KMS-11 (cell line): ENCODE measurements around the gene RALGDS.

Source experiments
- H2AFZ ChIP-seq: fragments of 200-600 bp; sonication (generic); 2 replicates; pipeline ENCODE4 v1.6.1; 2016; ENCODE audit warnings: antibody characterized with exemption, mixed run types, low read depth
- H3K27ac ChIP-seq: fragments of 200-600 bp; sonication (generic); 2 replicates; pipeline ENCODE4 v1.6.1; 2016; ENCODE audit warnings: mild to moderate bottlenecking, mixed run types
- H3K27me3 ChIP-seq: fragments of 200-600 bp; sonication (generic); 2 replicates; pipeline ENCODE4 v1.6.1; 2017; ENCODE audit warnings: mild to moderate bottlenecking, low read depth, mixed run types, moderate library complexity; ENCODE audit not compliant: insufficient read depth
- H3K36me3 ChIP-seq: fragments of 200-600 bp; sonication (generic); 2 replicates; pipeline ENCODE4 v1.6.1; 2017; ENCODE audit warnings: mild to moderate bottlenecking, mixed run types; ENCODE audit not compliant: insufficient read depth
- H3K4me1 ChIP-seq: fragments of 200-600 bp; sonication (generic); 2 replicates; pipeline ENCODE4 v1.6.1; 2016; ENCODE audit warnings: mild to moderate bottlenecking, low read depth, mixed run types; ENCODE audit not compliant: poor library complexity, severe bottlenecking
- H3K4me2 ChIP-seq: fragments of 200-600 bp; sonication (generic); 2 replicates; pipeline ENCODE4 v1.7.0; 2016; ENCODE audit warnings: mild to moderate bottlenecking, mixed run types
- H3K4me3 ChIP-seq: fragments of 200-600 bp; sonication (generic); IDR thresholded peaks from 2 replicates; pipeline ENCODE4 v1.6.1; 2017; ENCODE audit warnings: low read depth, low read length, mixed read lengths; ENCODE audit not compliant: insufficient read depth
- H3K79me2 ChIP-seq: fragments of 200-600 bp; sonication (generic); 2 replicates; pipeline ENCODE4 v1.6.1; 2016; ENCODE audit warnings: low read depth, mixed run types; ENCODE audit not compliant: insufficient read depth
- H3K9ac ChIP-seq: fragments of 200-600 bp; sonication (generic); 2 replicates; pipeline ENCODE4 v1.6.1; 2016; ENCODE audit warnings: mild to moderate bottlenecking, mixed run types
- H4K20me1 ChIP-seq: fragments of 200-600 bp; sonication (generic); 2 replicates; pipeline ENCODE4 v1.6.1; 2016; ENCODE audit warnings: mild to moderate bottlenecking, mixed run types; ENCODE audit not compliant: insufficient read depth
- CTCF ChIP-seq: fragments of 200-600 bp; sonication (generic); conservative IDR thresholded peaks from 2 replicates; pipeline ENCODE4 v1.6.1; 2017; ENCODE audit warnings: low read depth, mild to moderate bottlenecking, antibody characterized with exemption, low read length, moderate library complexity, mixed read lengths

The RALGDS gene

GRCh38 chr9:133137451-133138231 lies 16.6 kb upstream of the RALGDS start:
- H3K36me3 ChIP-seq: no peaks in the 10 kb centered on the region
- H4K20me1 ChIP-seq: no peaks in the 10 kb centered on the region
- H3K27ac ChIP-seq: no peak overlapping the region
- no peaks in the 10 kb centered on the region; the same call in 1 of the 2 replicates for H3K79me2 ChIP-seq
- no peak overlapping the region for H3K4me3 ChIP-seq
- H3K4me2 ChIP-seq: no peak overlapping the region
- no peaks in the 10 kb centered on the region for H3K4me1 ChIP-seq
- no peak overlapping the region for H3K9ac ChIP-seq
- no peak for TF ChIP-seq CTCF
- H2AFZ ChIP-seq: no peak overlapping the region
- no peaks in the 10 kb centered on the region for H3K27me3 ChIP-seq

- Histone ChIP-seq H3K27me3 (no peaks in the 10 kb centered on the region), H3K4me1 (no peaks in the 10 kb centered on the region), H3K27ac (no peak overlapping the region), H4K20me1 (no peaks in the 10 kb centered on the region), H3K79me2 (no peaks in the 10 kb centered on the region; the same call in 1 of the 2 replicates), H3K4me2 (no peak overlapping the region), H3K9ac (no peak overlapping the region), H3K36me3 (no peaks in the 10 kb centered on the region), H3K4me3 (no peak overlapping the region), H2AFZ (no peak overlapping the region)
- TF ChIP-seq CTCF: no peak
Observed at GRCh38 chr9:133135146-133135745, 14.2 kb upstream of the RALGDS start.

- Histone ChIP-seq H3K79me2 (no peaks in the 10 kb centered on the region; the same call in 1 of the 2 replicates), H3K27ac (no peak overlapping the region), H2AFZ (no peak overlapping the region), H4K20me1 (no peaks in the 10 kb centered on the region), H3K4me2 (no peak overlapping the region), H3K9ac (no peak overlapping the region), H3K4me1 (no peaks in the 10 kb centered on the region), H3K4me3 (no peak overlapping the region), H3K27me3 (no peaks in the 10 kb centered on the region), H3K36me3 (no peaks in the 10 kb centered on the region)
- no peak for TF ChIP-seq CTCF
Observed at GRCh38 chr9:133134388-133135145, 13.5 kb upstream of the RALGDS start.

GRCh38 chr9:133133681-133134387 lies 12.8 kb upstream of the RALGDS start:
- no peaks in the 10 kb centered on the region for H3K36me3 ChIP-seq
- no peaks in the 10 kb centered on the region; the same call in 1 of the 2 replicates for H3K79me2 ChIP-seq
- H3K4me2 ChIP-seq: no peak overlapping the region
- no peaks in the 10 kb centered on the region for H3K4me1 ChIP-seq
- H3K27me3 ChIP-seq: no peaks in the 10 kb centered on the region
- H3K9ac ChIP-seq: no peak overlapping the region
- no peaks in the 10 kb centered on the region for H4K20me1 ChIP-seq
- H2AFZ ChIP-seq: no peak overlapping the region
- no peak overlapping the region for H3K27ac ChIP-seq
- H3K4me3 ChIP-seq: no peak overlapping the region
- no peak for TF ChIP-seq CTCF
